Measurements from ENCODE around the gene RAB10. TPM values are rescaled to one million over a fixed set of nuclear protein-coding genes. Genes with fewer than 3 reads are reported as not detected.

Gene RAB10
- total RNA-seq, 1 experiment from 2014 or later, result 167 TPM

DNA sequence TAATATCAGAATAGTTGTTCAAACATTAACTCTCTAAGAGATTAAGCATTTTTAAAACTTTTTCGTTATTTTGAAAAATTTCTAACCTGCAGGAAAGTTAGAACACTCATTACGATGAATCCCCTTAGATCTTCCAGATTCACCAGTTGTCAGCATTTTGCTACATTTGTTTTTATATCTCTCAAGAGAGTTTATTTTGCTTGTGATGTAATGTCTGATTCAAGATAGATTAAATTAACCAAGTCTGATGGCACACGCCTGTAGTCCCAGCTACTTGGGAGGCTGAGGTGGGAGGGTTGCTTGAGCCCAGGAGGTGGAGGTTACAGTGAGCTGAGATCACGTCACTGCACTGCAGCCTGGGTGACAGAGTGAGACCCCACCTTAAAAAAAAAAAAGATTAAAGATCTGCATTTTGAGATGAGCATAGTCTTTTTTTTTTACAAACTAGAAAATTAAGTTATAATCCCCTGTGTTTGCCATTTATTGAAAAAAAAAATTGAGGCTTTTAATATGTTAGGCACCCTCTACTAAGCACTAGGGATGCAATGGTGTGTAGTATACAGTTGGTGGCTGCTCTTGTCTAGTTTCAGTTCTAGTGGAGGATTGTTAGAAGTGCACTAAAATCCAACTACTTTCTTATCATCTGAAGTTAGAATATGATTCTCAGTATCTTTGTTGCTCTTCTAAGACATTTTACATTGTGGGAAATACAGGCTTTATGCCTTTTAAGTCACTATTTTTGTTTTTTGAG, 20.9 kb downstream of the RAB10 start:
- Histone ChIP-seq H3K9me3 (ENCODE audit: control insufficient read depth in 1 of 2, insufficient read depth in 1 of 2, low read depth in 1 of 2, low read length in 2 of 2) (no peaks in the 10 kb centered on the region), H3K79me2 (ENCODE audit: insufficient read depth, low read length) (peaks cover 95% of the 10 kb centered on the region), H3K27me3 (ENCODE audit: insufficient read depth, low read length) (no peaks in the 10 kb centered on the region), H3K4me2 (ENCODE audit: low read length) (no peak overlapping the region), H3K36me3 (ENCODE audit: control insufficient read depth in 1 of 2, insufficient read depth in 2 of 2, low read length in 2 of 2) (no peaks in the 10 kb centered on the region), H2AFZ (ENCODE audit: low read depth, low read length, poor library complexity, severe bottlenecking) (no peak overlapping the region), H4K20me1 (ENCODE audit: insufficient read depth) (peaks cover 32% of the 10 kb centered on the region; the same call in 1 of the 2 replicates), H3K9me2 (ENCODE audit: insufficient read depth) (no peaks in the 10 kb centered on the region), H3K9ac (ENCODE audit: low read length) (no peak overlapping the region), H3K4me3 (replicated peaks in 1 of 2; ENCODE audit: low read depth in 1 of 2, low read length in 2 of 2) (no peak overlapping the region), H3K4me1 (ENCODE audit: control insufficient read depth in 1 of 2, insufficient read depth in 2 of 2, low read length in 2 of 2) (peaks cover 12 to 15% of the 10 kb centered on the region in 2 experiments; a peak in 3 of 4 replicates), H3K27ac (ENCODE audit: low read depth, low read length) (no peak overlapping the region)
- ChIA-PET CTCF (no interaction called here), RAD21 (ENCODE audit: low non-redundant PET in 1 of 2, low total read pairs in 2 of 2, uncharacterized antibody in 2 of 2, unreplicated experiment in 2 of 2) (no interaction called here), POLR2A (no interaction called here)
- DNase-seq (ENCODE audit: low read depth, low spot score) (no peak), ATAC-seq (peak; percentile 58)
- intact Hi-C loops (cut with micrococcal nuclease), result no loop called here
- BruUV-seq (replicated peaks), result no TSS peak
- TF ChIP-seq, protein P1, sequence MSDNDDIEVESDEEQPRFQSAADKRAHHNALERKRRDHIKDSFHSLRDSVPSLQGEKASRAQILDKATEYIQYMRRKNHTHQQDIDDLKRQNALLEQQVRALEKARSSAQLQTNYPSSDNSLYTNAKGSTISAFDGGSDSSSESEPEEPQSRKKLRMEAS (IDR thresholded peaks at IDR 0.05), result no peak
- TF ChIP-seq ELF1 (IDR thresholded peaks at IDR 0.05; ENCODE audit: borderline replicate concordance, low read depth), result no peak
- TF ChIP-seq CBX3 (IDR thresholded peaks at IDR 0.05; ENCODE audit: low read depth), result no peak
- TF ChIP-seq YY1 (IDR thresholded peaks at IDR 0.05; ENCODE audit: extremely low read depth, insufficient replicate concordance, low read depth, low read length), result no peak
- TF ChIP-seq SP1 (IDR thresholded peaks at IDR 0.05; ENCODE audit: low read depth), result no peak
- TF ChIP-seq RAD21 (IDR thresholded peaks at IDR 0.05; ENCODE audit: low read depth), result no peak
- TF ChIP-seq ZFX (IDR thresholded peaks at IDR 0.05), result no peak
- no peak for TF ChIP-seq TCF7L2 (IDR thresholded peaks at IDR 0.05; ENCODE audit: borderline replicate concordance, extremely low read depth, insufficient read depth, insufficient read length)
- TF ChIP-seq EZH2 (IDR thresholded peaks at IDR 0.05), result no peak
- no peak for TF ChIP-seq SIN3A (IDR thresholded peaks at IDR 0.05; ENCODE audit: low read depth)

DNA sequence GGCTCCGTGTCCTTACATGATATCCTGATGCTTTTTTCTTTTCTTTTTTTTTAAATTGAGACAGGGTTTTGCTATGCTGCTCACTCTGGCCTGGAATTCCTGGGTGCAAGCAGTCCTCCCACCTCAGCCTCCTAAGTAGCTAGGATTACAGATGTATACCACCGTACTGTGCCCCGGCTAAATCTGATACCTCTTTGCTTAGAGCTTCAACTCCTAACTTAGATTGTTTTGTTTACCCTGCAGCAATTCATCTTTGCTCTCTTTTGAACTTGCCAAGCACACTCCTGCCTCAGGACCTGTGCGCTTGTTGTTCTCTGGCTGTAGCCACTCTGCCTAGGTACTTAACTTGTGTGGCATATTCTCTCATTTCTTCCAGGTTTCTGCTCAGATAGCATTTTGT, 24.5 kb downstream of the RAB10 start:
- intact Hi-C loops (cut with micrococcal nuclease), result no loop called here
- Histone ChIP-seq H3K9me2 (ENCODE audit: insufficient read depth) (no peaks in the 10 kb centered on the region), H3K27me3 (ENCODE audit: insufficient read depth, low read length) (no peaks in the 10 kb centered on the region), H3K79me2 (ENCODE audit: insufficient read depth, low read length) (peaks cover 97% of the 10 kb centered on the region), H4K20me1 (ENCODE audit: insufficient read depth) (peaks cover 25% of the 10 kb centered on the region; the same call in 1 of the 2 replicates), H3K27ac (ENCODE audit: low read depth, low read length) (no peak overlapping the region), H3K9ac (ENCODE audit: low read length) (no peak overlapping the region), H3K4me1 (ENCODE audit: control insufficient read depth in 1 of 2, insufficient read depth in 2 of 2, low read length in 2 of 2) (peaks cover 12 to 14% of the 10 kb centered on the region in 2 experiments; a peak in 3 of 4 replicates), H3K9me3 (ENCODE audit: control insufficient read depth in 1 of 2, insufficient read depth in 1 of 2, low read depth in 1 of 2, low read length in 2 of 2) (no peaks in the 10 kb centered on the region), H3K36me3 (ENCODE audit: control insufficient read depth in 1 of 2, insufficient read depth in 2 of 2, low read length in 2 of 2) (no peaks in the 10 kb centered on the region; a peak in 1 of 4 replicates), H3K4me3 (replicated peaks in 1 of 2; ENCODE audit: low read depth in 1 of 2, low read length in 2 of 2) (no peak overlapping the region), H3K4me2 (ENCODE audit: low read length) (no peak overlapping the region), H2AFZ (ENCODE audit: low read depth, low read length, poor library complexity, severe bottlenecking) (no peak overlapping the region)
- RAD21 ChIA-PET (ENCODE audit: low non-redundant PET in 1 of 2, low total read pairs in 2 of 2, uncharacterized antibody in 2 of 2, unreplicated experiment in 2 of 2), result no interaction called here
- POLR2A ChIA-PET, result no interaction called here
- CTCF ChIA-PET, result no interaction called here
- no TSS peak for BruUV-seq (replicated peaks)
- TF ChIP-seq CBX3 (IDR thresholded peaks at IDR 0.05; ENCODE audit: low read depth), result no peak
- TF ChIP-seq, protein P2, sequence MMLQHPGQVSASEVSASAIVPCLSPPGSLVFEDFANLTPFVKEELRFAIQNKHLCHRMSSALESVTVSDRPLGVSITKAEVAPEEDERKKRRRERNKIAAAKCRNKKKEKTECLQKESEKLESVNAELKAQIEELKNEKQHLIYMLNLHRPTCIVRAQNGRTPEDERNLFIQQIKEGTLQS (IDR thresholded peaks at IDR 0.05), result no peak
- no peak for TF ChIP-seq TCF7L2 (IDR thresholded peaks at IDR 0.05; ENCODE audit: borderline replicate concordance, extremely low read depth, insufficient read depth, insufficient read length)
- TF ChIP-seq POLR2A (IDR thresholded peaks at IDR 0.05; ENCODE audit: borderline replicate concordance, extremely low read depth, insufficient read depth, insufficient read length), result no peak
- TF ChIP-seq SIN3A (IDR thresholded peaks at IDR 0.05; ENCODE audit: low read depth), result no peak
- DNase-seq (ENCODE audit: low read depth, low spot score) (no peak), ATAC-seq (no peak)

Measured in HCT116 (cell line).